Neural cell (in vitro differentiated cells): Measurements from ENCODE around the gene ARHGEF11.

Source experiments
- CTCF ChIP-seq: fragments of 450-650 bp; IDR thresholded peaks from 2 replicates; pipeline ENCODE4 v1.5.1; 2014; ENCODE audit warnings: antibody characterized with exemption, mild to moderate bottlenecking, moderate library complexity; ENCODE audit not compliant: poor library complexity, severe bottlenecking
- EP300 ChIP-seq: fragments of 450-650 bp; conservative IDR thresholded peaks from 2 replicates; pipeline ENCODE4 v1.6.1; 2014; ENCODE audit warnings: antibody characterized with exemption, mild to moderate bottlenecking, moderate library complexity; ENCODE audit not compliant: poor library complexity, severe bottlenecking
- EZH2 ChIP-seq: fragments of 200-600, 300-800 bp; shearing (Covaris generic), sonication (generic); IDR thresholded peaks from 2 replicates; pipeline ENCODE4 v1.6.1; 2014; ENCODE audit warnings: antibody characterized with exemption, low read length, borderline replicate concordance, mild to moderate bottlenecking; ENCODE audit not compliant: insufficient read depth, poor library complexity, severe bottlenecking
- RAD21 ChIP-seq: fragments of 450-650 bp; conservative IDR thresholded peaks from 2 replicates; pipeline ENCODE4 v1.6.1; 2014; ENCODE audit warnings: antibody characterized with exemption, mild to moderate bottlenecking, moderate library complexity
- REST ChIP-seq: IDR thresholded peaks from 2 replicates; pipeline ENCODE4 v1.6.1; 2012; ENCODE audit warnings: borderline replicate concordance
- SMC3 ChIP-seq: fragments of 450-650 bp; conservative IDR thresholded peaks from 2 replicates; pipeline ENCODE4 v1.6.1; 2014; ENCODE audit warnings: antibody characterized with exemption, mild to moderate bottlenecking, moderate library complexity; ENCODE audit not compliant: poor library complexity
- TAF1 ChIP-seq: IDR thresholded peaks from 2 replicates; pipeline ENCODE4 v1.6.1; 2012; ENCODE audit warnings: low read depth

- no peak for TF ChIP-seq EP300
- TF ChIP-seq CTCF, result no peak
- TF ChIP-seq EZH2, result no peak
- no peak for TF ChIP-seq RAD21
- TF ChIP-seq TAF1, result no peak
- TF ChIP-seq REST, result no peak
- TF ChIP-seq SMC3, result no peak
Observed at GRCh38 chr1:157032303-157032702, 13.2 kb downstream of the ARHGEF11 start.
